Cardiac muscle cell (in vitro differentiated cells and primary cell): ENCODE measurements around the gene DUS1L. TPM values are rescaled to one million over a fixed set of nuclear protein-coding genes. Genes with fewer than 3 reads are reported as not detected.

Source experiments
- DNase-seq, 2 donors: peaks; one replicate each; pipeline versions ENCODE4 v3.0.0 to v3.0.0-alpha.2; 2010 to 2017; ENCODE audit warnings: low read depth in 1 of 2, low spot score in 1 of 2
- H3K27ac ChIP-seq: fragments of 200-600 bp; sonication (generic); 2 replicates; pipeline ENCODE4 v1.5.1; 2016
- H3K27me3 ChIP-seq: fragments of 200-600 bp; sonication (generic); 2 replicates; pipeline ENCODE4 v1.6.0; 2016; ENCODE audit warnings: control low read depth
- H3K36me3 ChIP-seq: fragments of 200-600 bp; sonication (generic); 2 replicates; pipeline ENCODE4 v1.5.1; 2016; ENCODE audit warnings: control low read depth
- H3K4me1 ChIP-seq: fragments of 200-600 bp; sonication (generic); 2 replicates; pipeline ENCODE4 v1.8.1; 2017; ENCODE audit warnings: low read depth, mild to moderate bottlenecking, mixed run types
- H3K4me3 ChIP-seq: fragments of 200-600 bp; sonication (generic); 2 replicates; pipeline ENCODE4 v1.5.1; 2016; ENCODE audit warnings: mild to moderate bottlenecking
- H3K9me3 ChIP-seq: fragments of 200-600 bp; sonication (generic); 2 replicates; pipeline ENCODE4 v1.5.1; 2017; ENCODE audit warnings: low read depth, mild to moderate bottlenecking, control low read depth
- polyA plus RNA-seq: library from polyadenylated mRNA; unstranded; fragments of >200 nt; fragmentation: Nextera tagmentation; extraction: Ambion mirVana; gene quantifications from 2 replicates; pipeline ENCODE4 v1.2.1, GENCODE V29; 2016
- total RNA-seq: library from RNA; depleted of rRNA; stranded (reverse); fragments of >200 nt; gene quantifications from 2 replicates; pipeline ENCODE4 v1.2.3, GENCODE V29; 2016
- TF ChIP-seq, protein P1 (sequence below): IDR thresholded peaks from 2 replicates; pipeline ENCODE4 v1.5.1; 2012; ENCODE audit warnings: low read depth, mild to moderate bottlenecking, low read length

Gene DUS1L
- total and polyA plus RNA-seq, 2 experiments from 2014 or later = 183 to 184 TPM

DNA sequence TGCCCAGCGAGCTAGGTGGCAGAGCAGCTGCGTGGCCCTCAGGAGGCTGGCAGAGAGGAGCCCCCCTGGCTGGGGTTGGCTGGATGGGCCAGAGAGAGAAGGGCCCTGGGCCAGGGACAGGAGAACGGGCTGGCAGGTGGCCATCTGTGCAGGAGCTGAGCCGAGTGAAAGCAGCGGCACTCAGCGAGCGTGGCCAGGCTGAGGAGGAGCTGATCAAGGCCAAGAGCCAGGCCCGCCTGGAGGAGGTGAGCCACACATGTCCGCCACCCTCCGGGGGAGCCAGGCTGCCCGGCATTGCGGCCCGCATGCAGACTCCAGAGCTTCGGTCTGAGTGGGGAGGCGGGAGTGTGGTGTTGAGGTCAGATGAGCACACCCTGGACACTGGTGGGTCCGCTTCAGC lies 36.2 kb downstream of the DUS1L start:
- TF ChIP-seq, protein P1, sequence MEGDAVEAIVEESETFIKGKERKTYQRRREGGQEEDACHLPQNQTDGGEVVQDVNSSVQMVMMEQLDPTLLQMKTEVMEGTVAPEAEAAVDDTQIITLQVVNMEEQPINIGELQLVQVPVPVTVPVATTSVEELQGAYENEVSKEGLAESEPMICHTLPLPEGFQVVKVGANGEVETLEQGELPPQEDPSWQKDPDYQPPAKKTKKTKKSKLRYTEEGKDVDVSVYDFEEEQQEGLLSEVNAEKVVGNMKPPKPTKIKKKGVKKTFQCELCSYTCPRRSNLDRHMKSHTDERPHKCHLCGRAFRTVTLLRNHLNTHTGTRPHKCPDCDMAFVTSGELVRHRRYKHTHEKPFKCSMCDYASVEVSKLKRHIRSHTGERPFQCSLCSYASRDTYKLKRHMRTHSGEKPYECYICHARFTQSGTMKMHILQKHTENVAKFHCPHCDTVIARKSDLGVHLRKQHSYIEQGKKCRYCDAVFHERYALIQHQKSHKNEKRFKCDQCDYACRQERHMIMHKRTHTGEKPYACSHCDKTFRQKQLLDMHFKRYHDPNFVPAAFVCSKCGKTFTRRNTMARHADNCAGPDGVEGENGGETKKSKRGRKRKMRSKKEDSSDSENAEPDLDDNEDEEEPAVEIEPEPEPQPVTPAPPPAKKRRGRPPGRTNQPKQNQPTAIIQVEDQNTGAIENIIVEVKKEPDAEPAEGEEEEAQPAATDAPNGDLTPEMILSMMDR = no peak
- no peaks in the 10 kb centered on the region for H3K4me1 ChIP-seq
- no peaks in the 10 kb centered on the region for H3K27me3 ChIP-seq
- DNase-seq = no peak
- no peaks in the 10 kb centered on the region for H3K9me3 ChIP-seq
- H3K36me3 ChIP-seq = no peaks in the 10 kb centered on the region
- no peak overlapping the region for H3K4me3 ChIP-seq
- no peak overlapping the region for H3K27ac ChIP-seq

DNA sequence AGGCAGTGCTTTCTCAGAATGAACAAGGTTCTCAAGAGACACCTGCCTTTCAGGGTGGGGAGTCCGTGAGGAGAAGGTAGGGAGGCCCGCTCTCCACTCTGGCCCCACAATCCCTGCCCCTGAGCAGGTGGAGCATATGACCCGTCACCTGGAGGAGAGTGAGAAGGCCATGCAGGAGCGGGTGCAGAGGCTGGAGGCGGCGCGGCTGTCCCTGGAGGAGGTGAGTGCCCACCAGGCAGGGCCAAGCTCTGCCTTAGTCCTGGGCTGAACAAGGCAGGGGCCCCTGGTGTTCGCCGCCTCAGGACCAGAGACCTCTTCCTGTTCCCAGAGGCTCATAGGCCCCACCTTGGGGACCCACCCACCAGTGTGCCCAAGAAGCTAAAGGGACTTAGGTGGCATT lies 36.6 kb downstream of the DUS1L start:
- Histone ChIP-seq H3K27me3 (no peaks in the 10 kb centered on the region), H3K4me3 (no peak overlapping the region), H3K9me3 (no peaks in the 10 kb centered on the region), H3K36me3 (no peaks in the 10 kb centered on the region), H3K27ac (no peak overlapping the region), H3K4me1 (no peaks in the 10 kb centered on the region)
- TF ChIP-seq, protein P1 = no peak
- DNase-seq = no peak

GRCh38 chr17:82028246-82028645 lies 37.4 kb downstream of the DUS1L start:
- Histone ChIP-seq H3K9me3 (no peaks in the 10 kb centered on the region), H3K36me3 (no peaks in the 10 kb centered on the region), H3K27me3 (no peaks in the 10 kb centered on the region), H3K4me1 (no peaks in the 10 kb centered on the region), H3K4me3 (no peak overlapping the region), H3K27ac (no peak overlapping the region)
- TF ChIP-seq, protein P1 = no peak
- no peak for DNase-seq

GRCh38 chr17:82025401-82026107 lies 40.0 kb downstream of the DUS1L start:
- H3K4me3 ChIP-seq = no peak overlapping the region
- H3K9me3 ChIP-seq = no peaks in the 10 kb centered on the region
- DNase-seq = no peak
- H3K27ac ChIP-seq = no peak overlapping the region
- no peaks in the 10 kb centered on the region for H3K36me3 ChIP-seq
- H3K4me1 ChIP-seq = no peaks in the 10 kb centered on the region
- TF ChIP-seq, protein P1 = no peak
- no peaks in the 10 kb centered on the region for H3K27me3 ChIP-seq

- Histone ChIP-seq H3K27ac (no peak overlapping the region), H3K36me3 (no peaks in the 10 kb centered on the region), H3K27me3 (no peaks in the 10 kb centered on the region), H3K4me3 (no peak overlapping the region), H3K4me1 (no peaks in the 10 kb centered on the region), H3K9me3 (no peaks in the 10 kb centered on the region)
- TF ChIP-seq, protein P1 = no peak
- no peak for DNase-seq
Measured at GRCh38 chr17:82024859-82025258, 40.7 kb downstream of the DUS1L start.
